ENCODE data around the gene COL4A2. TPM values are rescaled to one million over a fixed set of nuclear protein-coding genes. Genes with fewer than 3 reads are reported as not detected.

COL4A2 gene
- total RNA-seq, 3 donors from 2014 or later (not counting 1 experiment from before 2014, with no cell fraction given) = not detected

DNA sequence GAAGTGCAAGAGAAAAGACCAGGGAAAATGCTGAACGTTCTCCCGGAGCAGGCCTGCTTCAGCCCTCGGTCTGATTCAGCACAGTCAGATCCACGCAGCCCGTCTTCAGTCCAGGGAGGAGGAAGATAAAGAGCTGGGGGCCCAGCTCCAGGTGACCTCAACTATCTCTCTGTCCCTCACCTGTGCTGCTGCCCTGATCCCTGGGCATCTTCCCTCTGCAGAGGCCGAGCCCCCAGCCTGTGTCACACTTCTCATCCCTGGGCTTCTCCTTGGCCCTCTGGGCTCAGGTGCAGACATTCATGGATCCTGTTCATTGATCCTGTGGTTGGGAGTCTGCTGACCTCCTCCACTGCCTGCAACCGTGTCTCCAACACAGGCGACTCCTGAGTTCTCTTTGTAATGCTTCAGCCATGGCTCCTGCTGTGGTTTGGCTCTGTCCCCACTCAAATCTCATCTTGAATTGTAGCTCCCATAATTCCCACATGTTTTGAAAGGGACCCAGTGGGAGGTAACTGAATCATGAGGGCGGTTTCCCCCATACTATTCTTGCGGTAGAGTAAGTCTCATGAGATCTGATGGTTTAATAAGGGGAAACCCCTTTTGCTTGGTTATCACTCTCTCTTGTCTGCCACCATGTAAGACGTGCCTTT lies 27.9 kb downstream of the COL4A2 start:
- no peak overlapping the region for H3K4me3 Mint-ChIP-seq
- Histone ChIP-seq H3K27me3 (ENCODE audit: control insufficient read depth, insufficient read depth, low read length) (no peaks in the 10 kb centered on the region), H3K4me3 (ENCODE audit: low read length) (no peak overlapping the region), H3K9me3 (ENCODE audit: control insufficient read depth, insufficient read depth, low read length) (no peaks in the 10 kb centered on the region), H3K27ac (ENCODE audit: low read length) (no peak overlapping the region), H3K4me1 (ENCODE audit: control insufficient read depth, insufficient read depth, low read length) (peaks cover 2% of the 10 kb centered on the region), H3K36me3 (ENCODE audit: control insufficient read depth, insufficient read depth, low read length) (no peaks in the 10 kb centered on the region)
- 82% methylated on average over 10 of the region's 11 CpGs for WGBS (ENCODE audit: insufficient coverage)
- ATAC-seq (no peak), DNase-seq (no peak)
- no peaks in the 10 kb centered on the region for H3K36me3 Mint-ChIP-seq
- TF ChIP-seq, protein P1, sequence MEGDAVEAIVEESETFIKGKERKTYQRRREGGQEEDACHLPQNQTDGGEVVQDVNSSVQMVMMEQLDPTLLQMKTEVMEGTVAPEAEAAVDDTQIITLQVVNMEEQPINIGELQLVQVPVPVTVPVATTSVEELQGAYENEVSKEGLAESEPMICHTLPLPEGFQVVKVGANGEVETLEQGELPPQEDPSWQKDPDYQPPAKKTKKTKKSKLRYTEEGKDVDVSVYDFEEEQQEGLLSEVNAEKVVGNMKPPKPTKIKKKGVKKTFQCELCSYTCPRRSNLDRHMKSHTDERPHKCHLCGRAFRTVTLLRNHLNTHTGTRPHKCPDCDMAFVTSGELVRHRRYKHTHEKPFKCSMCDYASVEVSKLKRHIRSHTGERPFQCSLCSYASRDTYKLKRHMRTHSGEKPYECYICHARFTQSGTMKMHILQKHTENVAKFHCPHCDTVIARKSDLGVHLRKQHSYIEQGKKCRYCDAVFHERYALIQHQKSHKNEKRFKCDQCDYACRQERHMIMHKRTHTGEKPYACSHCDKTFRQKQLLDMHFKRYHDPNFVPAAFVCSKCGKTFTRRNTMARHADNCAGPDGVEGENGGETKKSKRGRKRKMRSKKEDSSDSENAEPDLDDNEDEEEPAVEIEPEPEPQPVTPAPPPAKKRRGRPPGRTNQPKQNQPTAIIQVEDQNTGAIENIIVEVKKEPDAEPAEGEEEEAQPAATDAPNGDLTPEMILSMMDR (IDR thresholded peaks at IDR 0.05) = no peak
- intact Hi-C loops (cut with micrococcal nuclease) = no loop called here
- H3K27me3 Mint-ChIP-seq (ENCODE audit: low read depth in 2 of 2) = peaks cover 16 to 49% of the 10 kb centered on the region in 2 donors
- peaks cover 0 to 2% of the 10 kb centered on the region in 2 donors for H3K9me3 Mint-ChIP-seq
- no peak overlapping the region for H3K27ac Mint-ChIP-seq
- H3K4me1 Mint-ChIP-seq = peaks cover under 1% of the 10 kb centered on the region in 2 donors

DNA sequence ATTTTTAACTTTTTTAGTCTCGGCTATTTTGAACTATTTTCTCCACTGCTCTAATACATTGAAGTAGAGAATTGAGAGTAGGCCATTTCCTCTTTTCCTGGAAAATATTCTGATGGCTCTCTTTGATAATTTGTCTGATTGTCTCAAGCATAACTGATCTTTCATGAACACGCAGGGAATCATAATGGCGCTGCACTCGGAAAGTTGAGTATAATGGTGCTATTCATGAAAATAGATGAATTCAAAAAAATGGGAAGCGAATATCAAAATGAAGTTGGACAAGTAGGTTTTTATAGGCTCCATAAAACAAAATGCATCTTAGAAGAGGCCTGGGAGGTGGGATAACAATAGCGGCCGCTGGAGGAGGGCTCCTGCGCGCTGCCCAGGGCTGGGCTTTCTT lies 29.0 kb downstream of the COL4A2 start:
- 95% methylated on average over 8 of the region's 9 CpGs for WGBS (ENCODE audit: insufficient coverage)
- DNase-seq (no peak), ATAC-seq (no peak)
- Histone ChIP-seq H3K9me3 (ENCODE audit: control insufficient read depth, insufficient read depth, low read length) (no peaks in the 10 kb centered on the region), H3K4me1 (ENCODE audit: control insufficient read depth, insufficient read depth, low read length) (peaks cover 13% of the 10 kb centered on the region), H3K4me3 (ENCODE audit: low read length) (no peak overlapping the region), H3K36me3 (ENCODE audit: control insufficient read depth, insufficient read depth, low read length) (no peaks in the 10 kb centered on the region), H3K27me3 (ENCODE audit: control insufficient read depth, insufficient read depth, low read length) (no peaks in the 10 kb centered on the region), H3K27ac (ENCODE audit: low read length) (no peak overlapping the region)
- H3K9me3 Mint-ChIP-seq = peaks cover 0 to 2% of the 10 kb centered on the region in 2 donors
- no peak overlapping the region for H3K27ac Mint-ChIP-seq
- peaks cover 11 to 12% of the 10 kb centered on the region in 2 donors for H3K4me1 Mint-ChIP-seq
- H3K36me3 Mint-ChIP-seq = no peaks in the 10 kb centered on the region
- H3K27me3 Mint-ChIP-seq (ENCODE audit: low read depth in 2 of 2) = peaks cover 19 to 42% of the 10 kb centered on the region in 2 donors
- TF ChIP-seq, protein P1 (IDR thresholded peaks at IDR 0.05) = no peak
- no peak overlapping the region for H3K4me3 Mint-ChIP-seq
- intact Hi-C loops (cut with micrococcal nuclease) = no loop called here

DNA sequence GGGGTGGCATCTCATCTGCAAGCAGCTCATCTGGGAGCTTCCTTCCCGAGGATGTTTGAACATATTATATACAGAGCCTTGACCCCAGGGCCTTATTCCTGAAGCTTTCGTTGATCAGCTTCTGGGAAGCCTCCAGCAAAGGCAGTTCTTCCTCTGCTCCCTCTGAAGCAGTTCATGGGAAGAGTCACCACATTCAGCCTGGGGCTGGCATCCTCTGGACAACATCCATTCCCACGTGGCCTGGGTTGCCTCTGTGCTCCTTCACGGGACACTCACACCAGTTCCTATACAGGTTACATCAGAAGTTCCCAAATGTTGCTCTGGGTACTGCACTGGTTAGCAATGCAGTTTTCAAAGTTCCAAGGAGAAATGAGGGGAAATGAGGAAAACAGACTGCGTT lies 29.6 kb downstream of the COL4A2 start:
- TF ChIP-seq, protein P1 (IDR thresholded peaks at IDR 0.05) = no peak
- peaks cover 0 to 2% of the 10 kb centered on the region in 2 donors for H3K9me3 Mint-ChIP-seq
- H3K36me3 ChIP-seq (ENCODE audit: control insufficient read depth, insufficient read depth, low read length) = no peaks in the 10 kb centered on the region
- no peak for ATAC-seq
- H3K4me1 Mint-ChIP-seq = peaks cover 17% of the 10 kb centered on the region in 2 donors
- intact Hi-C loops (cut with micrococcal nuclease) = no loop called here
- H3K27me3 Mint-ChIP-seq (ENCODE audit: low read depth in 2 of 2) = peaks cover 19 to 41% of the 10 kb centered on the region in 2 donors
- 81% methylated on average over 5 of the region's 5 CpGs for WGBS (ENCODE audit: insufficient coverage)
- peaks cover 18% of the 10 kb centered on the region for H3K4me1 ChIP-seq (ENCODE audit: control insufficient read depth, insufficient read depth, low read length)
- no peaks in the 10 kb centered on the region for H3K27me3 ChIP-seq (ENCODE audit: control insufficient read depth, insufficient read depth, low read length)
- no peak for DNase-seq
- H3K27ac Mint-ChIP-seq = no peak overlapping the region
- H3K27ac ChIP-seq (ENCODE audit: low read length) = no peak overlapping the region
- no peaks in the 10 kb centered on the region for H3K9me3 ChIP-seq (ENCODE audit: control insufficient read depth, insufficient read depth, low read length)
- no peaks in the 10 kb centered on the region for H3K36me3 Mint-ChIP-seq
- no peak overlapping the region for H3K4me3 ChIP-seq (ENCODE audit: low read length)
- no peak overlapping the region for H3K4me3 Mint-ChIP-seq

DNA sequence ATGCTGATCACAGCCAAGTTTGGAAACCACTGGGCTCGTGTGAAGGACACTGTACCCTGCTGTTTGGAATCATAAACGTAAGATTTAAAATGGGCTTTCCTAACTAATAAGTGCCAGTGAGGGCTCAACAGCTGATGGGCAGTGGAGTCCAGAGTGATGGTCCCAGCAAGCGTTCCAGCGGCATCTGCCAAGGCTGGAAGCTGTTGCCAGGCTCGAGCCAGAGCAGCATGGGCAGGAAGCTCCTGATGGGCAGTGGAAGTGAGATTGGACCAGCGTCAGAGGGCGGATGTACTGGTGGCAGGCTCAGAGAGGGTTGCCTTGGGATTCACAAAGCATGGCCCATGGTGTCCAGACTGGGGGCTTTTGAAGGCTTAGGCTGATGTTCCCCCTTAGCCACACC lies 30.2 kb downstream of the COL4A2 start:
- TF ChIP-seq, protein P1 (IDR thresholded peaks at IDR 0.05) = no peak
- Histone ChIP-seq H3K27me3 (ENCODE audit: control insufficient read depth, insufficient read depth, low read length) (no peaks in the 10 kb centered on the region), H3K9me3 (ENCODE audit: control insufficient read depth, insufficient read depth, low read length) (no peaks in the 10 kb centered on the region), H3K27ac (ENCODE audit: low read length) (no peak overlapping the region), H3K4me3 (ENCODE audit: low read length) (no peak overlapping the region), H3K4me1 (ENCODE audit: control insufficient read depth, insufficient read depth, low read length) (peaks cover 18% of the 10 kb centered on the region), H3K36me3 (ENCODE audit: control insufficient read depth, insufficient read depth, low read length) (no peaks in the 10 kb centered on the region)
- peaks cover 0 to 2% of the 10 kb centered on the region in 2 donors for H3K9me3 Mint-ChIP-seq
- no peaks in the 10 kb centered on the region for H3K36me3 Mint-ChIP-seq
- peaks cover 19 to 41% of the 10 kb centered on the region in 2 donors for H3K27me3 Mint-ChIP-seq (ENCODE audit: low read depth in 2 of 2)
- peaks cover 17 to 18% of the 10 kb centered on the region in 2 donors for H3K4me1 Mint-ChIP-seq
- H3K4me3 Mint-ChIP-seq = no peak overlapping the region
- DNase-seq (no peak), ATAC-seq (no peak)
- WGBS (ENCODE audit: insufficient coverage) = 74% methylated on average over 7 of the region's 7 CpGs
- no peak overlapping the region for H3K27ac Mint-ChIP-seq
- intact Hi-C loops (cut with micrococcal nuclease) = no loop called here

All from natural killer cell (primary cell).